Stimulated activated CD8-positive, alpha-beta memory T cell treated with anti-CD3 and anti-CD28 coated beads, Interleukin-15, amount 100 ng/mL, for 1 hour (primary cell): ENCODE data around the gene SLC66A3.

ENCODE experiments used
- DNase-seq: peaks from one replicate; pipeline ENCODE4 v3.0.0-alpha.2; 2020; ENCODE audit warnings: low read depth

The SLC66A3 gene

DNA sequence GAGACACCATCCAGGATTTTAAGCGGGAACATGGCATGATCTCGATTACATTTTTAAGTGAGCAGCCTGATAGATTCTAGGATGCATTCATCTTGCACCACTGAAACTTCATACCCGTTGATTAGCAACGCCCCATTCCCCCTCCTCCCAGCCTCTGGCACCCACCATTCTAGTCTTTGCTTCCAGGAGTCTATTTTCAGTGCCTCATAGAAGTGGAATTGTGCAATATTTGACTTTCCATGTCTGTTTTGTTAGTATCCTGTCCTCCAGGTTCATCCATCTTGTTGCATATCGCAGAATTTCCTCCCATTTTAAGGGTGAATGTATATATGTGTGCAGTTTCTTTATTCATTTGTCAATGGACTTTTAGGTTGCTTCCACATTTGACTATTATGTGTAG lies 20.9 kb upstream of the SLC66A3 start:
- DNase-seq = no peak

DNA sequence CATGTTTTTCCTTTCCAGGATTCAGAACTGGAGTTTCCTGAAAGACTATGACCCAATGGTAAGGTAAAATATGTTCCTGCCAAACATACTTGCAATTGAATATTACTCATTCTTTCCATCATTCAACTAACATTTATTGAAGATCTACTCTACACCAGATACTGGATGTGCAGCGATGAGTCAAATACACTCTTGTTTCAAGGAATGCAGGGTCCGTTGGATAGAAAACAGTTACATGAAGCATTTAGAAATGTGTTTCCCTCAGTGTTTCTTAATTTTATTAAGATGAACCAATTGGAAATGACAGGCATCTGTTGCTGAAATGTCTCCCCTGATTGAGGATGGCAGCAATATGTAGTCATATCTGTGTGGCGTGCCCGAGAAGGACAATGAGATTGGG lies 14.8 kb upstream of the SLC66A3 start:
- DNase-seq = no peak

DNA sequence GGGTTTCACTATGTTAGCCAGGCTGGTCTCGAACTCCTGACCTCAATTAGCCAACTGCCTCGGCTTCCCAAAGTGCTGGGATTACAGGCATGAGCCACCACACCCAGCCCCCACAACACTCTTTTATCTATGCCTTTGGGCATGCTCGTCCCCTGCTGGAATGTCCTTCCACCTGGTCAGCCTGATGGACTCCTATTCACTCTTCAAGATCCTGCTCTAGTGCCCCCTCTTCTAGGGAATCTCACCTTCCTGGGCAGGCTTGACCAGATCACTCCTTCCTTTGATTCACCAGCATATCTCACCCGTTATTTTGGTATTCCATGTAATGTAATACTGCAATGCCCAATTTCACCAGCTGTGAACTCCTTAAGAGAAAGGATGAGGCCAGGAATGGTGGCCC lies 13.9 kb upstream of the SLC66A3 start:
- DNase-seq = no peak

DNA sequence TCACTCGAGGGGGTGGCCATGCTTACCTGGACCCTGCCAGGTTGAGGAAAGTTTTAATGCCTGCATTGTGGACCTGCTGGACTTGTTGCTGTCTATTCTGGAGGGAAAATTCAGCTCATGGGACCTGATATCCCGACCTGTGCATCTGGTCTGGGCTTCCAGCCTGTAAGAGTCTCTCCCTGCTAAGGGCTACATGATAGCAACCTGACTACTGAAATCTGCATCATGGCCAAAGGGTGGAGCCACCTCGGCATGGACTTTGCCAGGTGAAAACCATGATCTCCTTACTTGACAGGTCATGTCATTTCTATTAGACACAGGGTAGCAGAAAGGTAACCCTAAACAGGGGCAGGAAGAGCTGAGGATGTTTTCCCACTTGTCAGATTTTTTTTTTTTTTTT lies 12.9 kb upstream of the SLC66A3 start:
- DNase-seq = no peak

GRCh38 chr2:11142987-11143386 lies 12.3 kb upstream of the SLC66A3 start:
- no peak for DNase-seq

GRCh38 chr2:11144077-11144737 lies 11.1 kb upstream of the SLC66A3 start:
- no peak for DNase-seq

DNA sequence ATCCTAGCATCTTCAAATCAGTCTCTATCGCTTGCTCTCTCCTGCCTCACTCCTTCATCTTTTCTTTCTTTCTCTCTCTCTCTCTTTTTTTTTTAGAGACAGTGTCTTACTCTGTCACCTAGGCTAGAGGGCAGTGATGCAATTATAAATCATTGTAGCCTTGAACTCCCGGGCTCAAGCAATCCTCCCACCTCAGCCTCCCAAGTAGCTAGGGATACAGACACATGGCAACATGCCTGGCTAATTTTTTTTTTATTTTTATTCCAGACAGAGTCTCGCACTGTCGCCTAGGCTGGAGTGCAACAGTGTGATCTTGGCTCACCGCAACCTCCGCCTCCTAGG lies 10.6 kb upstream of the SLC66A3 start:
- DNase-seq = no peak

DNA sequence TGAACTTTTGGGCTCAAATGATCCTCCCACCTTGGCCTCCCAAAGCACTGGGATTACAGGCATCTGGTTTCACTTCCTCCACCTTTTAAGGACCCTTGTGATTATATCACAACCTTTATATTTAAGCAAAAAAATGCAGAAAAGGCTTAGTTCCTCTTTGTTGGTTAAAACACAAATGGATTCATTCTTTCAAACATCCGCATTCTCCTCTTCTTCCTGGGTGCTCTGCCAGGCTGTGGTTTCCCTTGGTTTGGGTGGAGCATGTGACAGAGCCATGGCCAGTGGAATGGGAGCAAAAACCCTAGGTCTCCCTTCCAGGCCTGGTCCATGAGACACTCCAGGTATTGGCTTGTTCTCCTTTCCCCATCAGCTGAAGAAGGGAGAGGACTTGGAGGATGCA lies 9.9 kb upstream of the SLC66A3 start:
- no peak for DNase-seq

DNA sequence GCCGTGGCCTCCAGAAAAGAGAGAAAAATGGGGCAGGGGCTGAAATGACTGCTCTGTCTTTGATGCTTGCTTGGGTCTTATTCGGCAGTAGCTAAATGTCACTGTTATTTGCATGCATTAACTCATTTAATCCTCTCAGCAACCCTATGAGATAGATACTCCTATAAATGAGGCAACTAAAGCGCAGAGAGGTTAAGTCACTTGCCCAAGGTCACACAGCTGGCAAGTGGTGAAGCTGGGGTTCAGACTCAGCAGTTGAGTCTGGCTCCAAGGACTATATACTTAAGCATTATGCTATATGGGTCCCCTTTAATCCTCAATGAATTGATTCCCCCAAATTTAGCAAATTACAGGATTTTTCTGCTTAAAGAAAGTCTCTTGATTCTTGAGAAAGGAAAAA lies 9.2 kb upstream of the SLC66A3 start:
- DNase-seq = no peak

DNA sequence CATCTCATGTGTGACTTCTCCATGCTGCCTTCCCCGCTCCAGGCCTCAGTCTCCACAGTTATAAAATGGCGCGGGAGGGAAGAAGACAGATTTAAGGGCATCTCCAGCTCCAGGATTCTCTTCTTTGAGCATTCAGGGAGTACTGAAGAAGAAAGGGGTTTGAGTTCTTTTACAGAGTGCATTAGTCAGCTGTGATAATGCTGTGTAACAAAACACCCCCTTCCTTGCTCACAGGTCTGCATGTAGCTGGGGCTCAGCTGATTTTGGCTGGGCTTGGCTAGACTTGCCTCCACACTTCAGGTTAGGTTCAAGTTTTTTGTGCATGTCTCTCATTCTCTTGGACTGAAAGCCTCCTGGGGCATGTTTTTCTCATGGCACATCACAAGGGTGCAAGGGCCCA lies 8.0 kb upstream of the SLC66A3 start:
- no peak for DNase-seq

GRCh38 chr2:11152591-11152990 lies 2.7 kb upstream of the SLC66A3 start:
- no peak for DNase-seq

DNA sequence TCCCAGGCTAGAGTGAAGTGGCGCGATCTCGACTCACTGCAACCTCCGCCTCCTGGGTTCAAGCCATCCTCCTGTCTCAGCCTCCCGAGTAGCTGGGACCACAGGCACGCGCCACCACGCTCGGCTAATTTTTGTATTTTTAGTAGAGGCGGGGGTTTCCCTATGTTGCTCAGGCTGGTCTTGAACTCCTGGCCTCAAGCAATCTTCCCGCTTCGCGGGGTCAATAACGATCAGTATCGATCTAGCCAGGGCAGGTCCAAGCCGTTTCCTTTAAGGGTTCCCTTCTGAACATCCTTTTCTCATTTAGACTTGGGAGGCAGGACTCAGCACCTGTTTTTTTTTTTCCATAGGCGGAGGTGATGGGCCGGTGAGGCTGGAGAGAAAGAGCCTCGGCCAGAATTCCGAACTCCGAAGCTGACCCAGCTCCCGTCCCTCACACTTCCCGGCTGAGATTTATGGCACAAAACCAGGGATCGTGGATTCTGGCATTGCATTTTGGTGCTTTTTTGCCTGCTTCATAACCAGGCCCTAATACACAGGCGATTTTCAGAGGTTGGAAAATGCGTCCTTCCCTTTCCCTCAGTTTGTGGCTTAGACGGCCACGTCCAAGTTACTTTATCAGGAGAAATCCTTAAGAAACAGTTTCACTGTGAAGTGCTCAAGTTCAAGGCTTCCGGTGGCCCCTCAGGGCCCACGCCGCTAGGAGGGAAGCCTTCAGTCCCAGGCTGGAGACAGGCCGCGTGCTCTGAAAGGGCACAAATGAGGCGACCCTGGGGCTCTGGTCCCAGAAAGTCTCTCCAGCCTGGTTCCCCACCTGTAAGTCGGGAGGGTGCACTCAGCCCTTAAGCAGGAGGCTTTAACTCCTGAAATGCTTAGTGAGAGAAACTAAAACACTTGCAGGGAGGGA lies 998 bp upstream of the SLC66A3 start:
- no peak for DNase-seq

- peak; percentile 96 for DNase-seq
Observed at GRCh38 chr2:11154923-11155380, 315 bp upstream of the SLC66A3 start.

DNA sequence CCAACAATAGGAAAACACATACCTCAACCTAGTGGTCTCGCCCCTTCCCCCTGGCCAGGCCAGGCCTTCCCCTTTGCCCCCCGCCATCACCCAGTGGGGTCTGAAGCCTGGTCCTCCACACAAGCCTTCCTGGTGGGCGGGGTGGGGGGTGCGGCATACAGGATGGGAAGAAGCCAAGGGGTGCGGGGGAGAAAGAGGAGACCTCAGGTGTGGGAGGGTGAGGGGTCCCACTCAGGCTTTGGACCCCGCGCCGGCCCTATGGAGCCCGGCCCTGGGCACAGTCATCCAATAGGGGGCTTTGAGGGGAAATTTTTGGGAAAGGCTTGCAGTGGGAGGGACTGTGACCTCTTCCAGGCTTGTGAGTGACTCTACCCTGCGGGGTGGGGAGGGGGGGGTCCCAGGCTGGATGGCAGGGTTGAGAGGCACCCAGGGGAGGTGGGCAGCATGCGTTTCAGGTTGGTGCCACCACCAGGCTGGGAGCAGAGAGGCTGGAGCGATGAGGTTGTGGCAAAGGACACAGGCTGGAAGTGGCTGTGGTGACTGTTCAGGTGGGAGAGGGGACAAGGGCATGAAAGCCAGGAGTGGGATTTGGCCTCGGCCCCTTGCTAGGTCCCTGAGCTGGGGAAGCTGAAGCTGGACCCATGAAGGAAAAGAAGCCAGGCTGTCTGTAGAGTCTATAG lies 1.3 kb downstream of the SLC66A3 start:
- no peak for DNase-seq

DNA sequence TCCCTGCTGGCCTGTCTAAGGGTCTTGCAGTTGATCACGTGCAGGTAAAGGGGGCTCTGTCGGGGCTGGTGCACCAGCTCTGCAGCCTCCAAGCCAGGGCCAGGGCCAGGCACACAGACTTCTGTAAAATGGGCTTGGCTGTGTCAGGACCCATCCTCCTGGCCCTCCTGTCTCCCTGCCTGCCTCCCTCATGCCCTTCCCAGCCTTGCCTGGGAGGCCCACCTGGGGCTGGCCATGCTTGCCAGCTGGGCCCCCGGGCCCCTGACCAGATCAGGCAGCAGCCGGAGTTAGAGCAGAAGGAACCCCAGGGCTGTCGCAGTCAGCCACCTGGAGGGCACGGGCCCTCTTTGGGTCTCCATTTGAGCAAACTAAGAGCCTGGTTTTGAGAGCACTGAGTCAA lies 2.0 kb downstream of the SLC66A3 start:
- no peak for DNase-seq

- DNase-seq = no peak
Observed at GRCh38 chr2:11157731-11158130, 2.5 kb downstream of the SLC66A3 start.

DNA sequence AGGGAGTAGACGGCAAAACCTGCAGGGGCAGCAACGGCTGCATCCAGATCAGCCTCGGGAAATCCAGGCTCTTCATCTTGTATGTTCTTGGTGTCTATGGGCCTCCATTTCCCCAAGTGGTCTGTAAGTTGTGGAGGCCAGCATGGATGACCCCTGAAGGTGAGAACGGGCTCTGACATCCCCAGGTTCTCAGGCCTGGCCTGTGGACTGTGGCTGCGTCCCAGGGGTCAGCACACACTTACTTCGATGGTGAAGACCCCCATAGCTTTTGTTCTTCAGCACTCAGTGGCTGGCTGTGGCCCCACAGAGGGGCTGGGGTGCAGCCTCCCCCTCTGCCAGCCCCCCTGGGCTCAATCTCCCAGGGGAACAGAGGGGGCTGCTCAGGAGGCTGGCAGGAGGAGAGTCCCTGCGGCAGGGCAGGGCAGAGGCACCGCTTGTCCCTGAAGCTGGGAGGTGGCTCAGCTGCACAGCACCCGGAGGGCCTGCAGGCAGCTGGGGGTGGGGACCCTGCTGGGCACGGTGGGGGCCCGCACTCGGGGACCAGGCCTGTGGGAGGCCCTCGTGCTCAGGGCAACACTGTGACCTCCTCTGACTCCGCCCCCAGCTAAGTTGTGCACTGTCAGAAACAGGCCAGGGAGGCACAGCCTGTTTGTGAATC lies 3.8 kb downstream of the SLC66A3 start:
- DNase-seq = no peak

DNA sequence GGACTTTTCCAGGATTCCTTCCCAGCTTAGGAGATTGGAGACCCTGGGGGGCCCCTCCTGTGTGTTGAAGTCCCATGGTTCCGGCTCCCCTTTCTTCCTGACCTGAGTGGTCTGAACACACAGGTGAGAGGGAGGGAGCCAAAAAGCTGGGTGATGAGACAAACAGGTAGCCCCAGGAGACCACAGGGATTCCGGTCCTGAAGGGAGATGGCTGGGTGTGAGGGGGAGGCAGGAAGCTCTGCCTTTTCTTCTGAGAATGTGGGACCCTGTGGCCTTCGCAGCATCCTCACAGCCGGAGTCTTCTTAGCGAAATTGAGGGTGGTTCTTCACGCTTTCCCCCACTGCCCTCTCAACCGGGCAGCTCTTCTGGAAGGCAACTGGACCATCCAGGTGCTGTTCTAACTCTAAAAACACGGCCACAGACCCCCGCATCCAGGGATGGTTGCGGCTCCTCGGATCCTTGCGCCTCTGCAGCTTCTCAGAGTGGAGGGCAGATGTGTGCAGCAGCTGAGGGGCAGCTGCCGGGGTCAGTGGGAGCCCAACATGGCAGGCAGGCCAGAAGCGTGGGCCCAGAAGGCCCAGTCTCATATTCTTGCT lies 4.4 kb downstream of the SLC66A3 start:
- DNase-seq = no peak

GRCh38 chr2:11160256-11160655 lies 5.0 kb downstream of the SLC66A3 start:
- DNase-seq = no peak

- DNase-seq = no peak
Observed at GRCh38 chr2:11160731-11161455, 5.6 kb downstream of the SLC66A3 start.

DNA sequence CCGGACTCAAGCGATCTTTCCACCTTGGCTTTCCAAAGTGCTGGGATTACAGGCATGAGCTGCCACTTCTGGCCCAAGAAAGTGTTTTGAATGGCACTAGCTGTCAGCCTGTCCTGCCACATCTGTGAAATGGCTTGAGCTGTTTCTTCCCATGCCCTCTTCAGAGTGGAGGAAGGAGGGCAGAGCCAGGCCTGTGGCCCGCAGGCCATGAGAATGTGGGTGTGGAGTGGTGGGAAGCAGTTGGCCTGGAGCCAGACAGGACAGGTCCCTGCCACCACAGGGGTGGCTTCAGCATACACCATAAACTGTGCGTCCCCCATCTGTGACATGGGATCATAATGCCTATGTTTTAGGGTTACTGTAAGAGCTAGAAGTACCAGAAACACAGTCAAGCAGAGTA lies 6.5 kb downstream of the SLC66A3 start:
- no peak for DNase-seq
